CD4-positive, alpha-beta T cell treated with Interleukin-4 for 4 hours (primary cell): ENCODE results near the gene CROCC.
"Not testable (repeated sequence)": the region's sequence is repeated elsewhere in the genome, so short reads cannot be mapped to it uniquely, and the experiment has no call there.

ENCODE experiments used
- DNase-seq: peaks from one replicate; pipeline ENCODE4 v3.0.0-alpha.2; 2020

The CROCC gene

GRCh38 chr1:16918936-16919665 lies 2.6 kb upstream of the CROCC start:
- DNase-seq = not testable (repeated sequence)

GRCh38 chr1:16920951-16921350 lies 780 bp upstream of the CROCC start:
- DNase-seq = no peak

DNA sequence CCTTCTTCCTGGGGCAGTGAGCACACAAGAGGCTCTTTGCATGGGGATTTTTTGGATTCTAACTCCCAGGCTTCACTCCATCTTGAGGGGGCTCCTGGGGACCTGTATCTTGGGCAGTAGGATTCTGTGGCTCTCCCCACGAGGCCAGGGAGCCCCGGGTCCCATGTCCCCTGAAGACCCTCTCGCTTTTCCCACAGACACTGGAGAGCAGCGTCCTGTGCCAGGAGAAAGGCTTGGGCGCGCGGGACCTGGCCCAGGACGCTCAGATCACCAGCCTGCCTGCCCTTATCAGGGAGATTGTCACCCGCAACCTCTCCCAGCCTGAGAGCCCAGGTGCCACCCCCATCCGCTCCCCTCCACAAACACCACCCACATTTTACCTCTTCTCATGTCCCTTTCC lies 735 bp downstream of the CROCC start:
- no peak for DNase-seq

GRCh38 chr1:16922885-16923431 lies 1.2 kb downstream of the CROCC start:
- no peak for DNase-seq

GRCh38 chr1:16924216-16924918 lies 2.6 kb downstream of the CROCC start:
- no peak for DNase-seq

DNA sequence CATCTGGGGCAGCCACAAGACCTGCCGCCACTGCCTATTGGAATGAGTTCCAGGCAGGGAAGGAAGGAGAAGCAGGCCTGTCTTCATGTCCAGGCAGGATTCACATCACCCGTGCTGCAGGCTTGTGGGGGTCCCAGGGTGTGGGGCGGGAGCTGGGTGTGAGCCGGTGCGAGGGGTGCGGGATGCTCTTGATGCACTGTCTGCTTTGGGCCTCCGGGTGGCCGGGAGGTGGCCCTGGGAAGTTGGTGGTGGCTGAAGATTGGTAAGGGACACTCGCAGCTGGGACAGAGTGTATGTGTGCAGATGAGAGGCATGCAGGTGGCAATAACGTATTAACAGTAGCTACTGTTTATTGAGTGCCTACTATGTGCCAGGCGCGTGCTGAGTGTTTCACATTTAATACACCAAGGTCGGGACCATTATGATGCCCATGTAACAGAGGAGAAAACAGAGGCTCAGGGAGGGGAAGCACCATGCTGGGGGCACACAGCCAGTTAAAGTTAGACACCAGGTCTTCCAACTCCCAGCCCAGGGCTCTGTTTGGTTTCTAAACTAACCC lies 3.3 kb downstream of the CROCC start:
- no peak for DNase-seq

GRCh38 chr1:16925635-16926490 lies 4.1 kb downstream of the CROCC start:
- no peak for DNase-seq

DNA sequence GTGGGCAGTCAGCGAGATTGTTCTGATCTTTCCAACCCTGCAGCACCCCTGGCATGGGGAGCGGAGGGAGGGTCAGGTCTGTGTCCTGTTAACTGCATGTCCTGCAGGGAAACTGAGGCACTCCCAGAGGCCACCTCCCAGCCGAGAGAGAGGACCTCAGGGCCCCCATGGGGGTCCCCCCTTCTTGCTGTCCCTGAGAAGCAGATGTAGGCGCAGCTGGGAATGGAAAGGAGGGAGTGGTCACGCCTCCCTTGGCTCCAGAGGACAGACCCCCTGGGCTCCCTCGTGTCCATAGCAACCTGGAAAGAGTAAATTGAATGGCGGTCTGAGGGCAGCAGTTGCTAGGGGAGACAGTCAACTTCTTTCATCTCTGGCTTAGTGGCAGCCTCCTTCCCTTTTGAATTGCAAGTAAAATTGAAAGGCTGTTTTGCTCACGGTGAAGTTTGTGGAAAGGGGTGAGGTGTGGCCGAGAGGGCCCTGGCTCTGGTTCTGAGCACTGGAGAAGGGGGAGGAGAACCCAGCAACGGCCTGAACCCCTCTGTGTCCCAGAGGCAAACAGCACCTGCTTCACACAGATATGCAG lies 4.9 kb downstream of the CROCC start:
- DNase-seq = no peak

DNA sequence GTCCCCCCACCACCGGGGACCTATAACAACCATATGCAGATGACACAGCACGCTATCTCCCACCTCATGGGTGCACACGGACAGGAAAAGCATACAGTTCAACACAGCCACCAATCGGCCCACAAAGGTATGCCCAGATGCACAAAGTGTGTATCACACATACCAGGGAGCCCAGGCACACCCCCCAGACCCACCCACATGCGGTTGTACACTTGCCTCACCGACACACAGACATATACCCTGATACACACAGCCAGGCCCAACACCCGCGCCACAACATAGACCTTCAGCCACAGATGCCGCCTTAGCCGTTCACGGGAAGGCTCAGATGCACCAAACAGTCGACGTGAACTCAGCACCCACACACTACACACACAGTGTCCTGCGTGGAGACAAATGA lies 5.5 kb downstream of the CROCC start:
- DNase-seq = no peak

- DNase-seq = no peak
These were observed 6.2 kb downstream of the CROCC start for GRCh38 chr1:16927711-16928485.

DNA sequence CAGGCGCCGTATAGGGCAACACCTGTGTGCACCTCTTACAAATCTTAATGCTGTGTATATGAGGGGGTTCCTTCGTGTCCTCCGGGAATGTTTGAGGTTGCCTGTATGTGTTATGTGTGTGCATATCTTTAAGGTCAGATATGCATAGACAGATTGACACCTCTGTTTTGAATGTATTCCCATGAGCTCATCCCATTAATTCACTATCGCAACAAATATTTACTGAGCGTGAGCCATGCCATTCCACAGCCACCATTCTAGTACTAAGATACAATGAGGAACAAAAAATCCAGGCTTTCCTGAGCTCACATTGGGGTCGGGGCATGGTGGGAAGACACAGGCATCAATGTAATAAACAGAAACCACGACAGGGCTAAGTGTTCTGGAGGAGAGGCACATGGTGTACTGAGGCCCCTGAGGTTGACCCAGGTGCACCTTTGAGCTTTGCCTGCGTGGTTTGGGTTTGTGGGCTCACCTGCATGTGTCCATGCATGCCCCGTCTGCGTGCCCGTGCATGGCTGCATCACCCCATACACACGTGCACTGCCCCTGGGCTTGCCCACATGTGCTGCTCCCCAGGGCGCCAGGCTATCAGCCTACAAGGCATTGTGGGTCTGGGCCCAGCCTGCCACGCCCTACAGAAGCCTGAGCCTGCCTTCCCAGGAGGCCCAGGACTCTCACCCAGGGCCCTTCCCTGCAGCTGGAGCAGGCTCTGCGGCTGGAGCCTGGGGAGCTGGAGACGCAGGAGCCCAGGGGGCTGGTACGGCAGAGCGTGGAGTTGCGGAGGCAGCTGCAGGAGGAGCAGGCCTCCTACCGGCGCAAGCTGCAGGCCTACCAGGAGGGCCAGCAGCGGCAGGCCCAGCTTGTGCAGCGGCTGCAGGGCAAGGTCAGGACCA lies 7.7 kb downstream of the CROCC start:
- DNase-seq = not testable (repeated sequence)

DNA sequence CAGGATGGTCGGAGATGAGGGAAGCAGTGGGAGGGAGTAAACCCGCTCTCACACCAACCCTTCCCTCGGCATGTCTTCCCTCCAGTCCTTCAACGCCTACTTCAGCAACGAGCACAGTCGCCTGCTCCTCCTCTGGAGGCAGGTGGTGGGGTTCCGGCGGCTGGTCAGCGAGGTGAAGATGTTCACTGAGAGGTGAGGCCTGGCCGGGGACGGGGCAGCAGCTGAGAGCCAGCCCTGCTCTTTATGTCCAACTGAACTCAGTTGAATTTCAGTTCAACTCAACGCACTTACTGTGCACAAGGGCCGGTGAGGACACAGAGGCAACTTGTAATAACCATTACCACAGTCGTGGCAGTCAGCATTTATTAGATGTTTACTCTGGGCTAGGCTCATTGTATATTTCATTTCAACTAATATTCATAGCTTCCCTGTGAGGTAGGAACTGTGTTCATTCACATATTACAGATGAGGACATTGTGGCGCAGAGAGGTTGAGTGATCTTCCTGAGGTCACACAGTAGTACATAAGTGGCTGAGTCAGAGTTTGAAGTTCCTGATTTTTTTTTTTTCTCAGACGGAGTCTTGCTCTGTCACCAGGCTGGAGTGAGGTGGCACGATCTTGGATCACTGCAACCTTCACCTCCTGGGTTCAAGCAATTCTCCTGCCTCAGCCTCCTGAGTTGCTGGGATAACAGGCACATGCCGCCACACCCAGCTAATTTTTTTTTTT lies 9.6 kb downstream of the CROCC start:
- DNase-seq = not testable (repeated sequence)

DNA sequence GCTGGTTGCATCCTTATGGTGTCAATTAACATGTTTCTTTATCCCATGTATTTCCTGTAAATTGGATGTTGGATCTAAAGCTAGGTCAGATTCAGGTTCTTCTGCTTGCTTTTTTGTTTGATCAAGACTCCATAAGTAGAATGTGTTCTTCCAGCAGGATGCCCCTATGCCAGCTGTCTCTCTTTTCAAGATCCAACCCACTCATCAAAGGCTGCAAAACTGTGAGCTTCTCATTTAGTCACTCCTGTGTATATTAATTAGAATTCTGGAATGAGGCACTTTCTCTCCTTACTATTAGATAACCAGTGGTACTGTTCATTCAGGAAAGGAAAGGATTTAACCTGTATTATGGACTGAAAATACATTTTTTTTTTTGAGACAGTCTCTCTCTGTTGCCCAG lies 12.2 kb downstream of the CROCC start:
- not testable (repeated sequence) for DNase-seq

DNA sequence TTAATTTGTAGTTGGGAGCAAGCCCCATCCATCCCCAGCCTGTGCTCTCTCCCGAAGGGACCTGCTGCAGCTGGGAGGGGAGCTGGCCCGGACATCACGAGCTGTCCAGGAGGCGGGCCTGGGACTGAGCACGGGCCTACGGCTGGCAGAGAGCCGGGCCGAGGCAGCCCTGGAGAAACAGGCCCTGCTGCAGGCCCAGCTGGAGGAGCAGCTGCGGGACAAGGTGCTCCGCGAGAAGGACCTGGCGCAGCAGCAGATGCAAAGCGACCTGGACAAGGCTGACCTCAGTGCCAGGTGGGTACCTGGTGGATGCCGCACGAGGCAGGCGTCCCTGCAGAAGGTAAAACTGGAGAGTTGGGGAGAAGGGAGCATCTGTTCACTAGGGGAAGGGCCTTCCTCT lies 14.8 kb downstream of the CROCC start:
- DNase-seq = not testable (repeated sequence)

DNA sequence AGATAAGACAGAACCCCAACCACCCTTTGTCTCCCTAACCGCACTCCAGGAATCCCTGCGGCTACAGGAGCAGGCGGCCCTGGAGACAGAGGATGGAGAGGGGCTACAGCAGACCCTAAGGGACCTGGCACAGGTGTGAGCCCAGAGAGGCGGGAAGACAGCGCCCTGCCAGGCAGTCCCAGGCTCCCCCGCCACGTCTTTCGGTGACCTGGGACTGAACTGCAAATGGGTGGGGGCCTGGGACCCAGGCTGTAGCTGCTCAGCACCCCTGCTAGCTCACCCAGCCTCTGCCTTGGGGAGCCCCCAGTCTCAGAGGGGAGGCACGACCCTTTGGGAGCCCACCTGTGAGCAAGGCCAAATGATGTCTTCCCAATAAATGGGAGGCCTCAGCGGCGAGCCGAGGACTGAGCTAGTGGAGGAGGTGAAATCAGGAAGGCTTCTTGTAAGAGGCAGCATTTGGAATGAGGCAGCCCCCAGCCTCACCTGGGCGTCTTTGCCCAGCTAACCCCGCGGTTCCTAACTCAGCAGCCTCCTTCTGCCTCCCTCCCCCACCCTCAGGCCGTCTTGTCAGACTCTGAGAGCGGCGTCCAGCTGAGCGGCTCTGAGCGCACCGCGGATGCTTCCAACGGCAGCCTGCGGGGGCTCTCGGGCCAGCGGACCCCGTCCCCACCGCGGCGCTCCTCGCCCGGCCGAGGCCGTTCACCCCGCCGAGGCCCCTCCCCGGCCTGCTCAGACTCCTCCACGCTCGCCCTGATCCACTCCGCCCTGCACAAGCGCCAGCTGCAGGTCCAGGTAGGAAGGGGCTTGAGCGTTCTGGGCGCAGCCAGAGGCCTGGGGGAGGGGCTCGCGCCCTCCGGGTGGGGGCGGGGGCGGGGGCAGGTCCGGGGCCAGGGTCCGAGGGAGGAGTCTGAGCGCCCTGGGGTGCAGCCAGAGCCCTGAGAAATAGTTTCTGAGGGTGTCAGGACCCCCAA lies 16.9 kb downstream of the CROCC start:
- DNase-seq = no peak

DNA sequence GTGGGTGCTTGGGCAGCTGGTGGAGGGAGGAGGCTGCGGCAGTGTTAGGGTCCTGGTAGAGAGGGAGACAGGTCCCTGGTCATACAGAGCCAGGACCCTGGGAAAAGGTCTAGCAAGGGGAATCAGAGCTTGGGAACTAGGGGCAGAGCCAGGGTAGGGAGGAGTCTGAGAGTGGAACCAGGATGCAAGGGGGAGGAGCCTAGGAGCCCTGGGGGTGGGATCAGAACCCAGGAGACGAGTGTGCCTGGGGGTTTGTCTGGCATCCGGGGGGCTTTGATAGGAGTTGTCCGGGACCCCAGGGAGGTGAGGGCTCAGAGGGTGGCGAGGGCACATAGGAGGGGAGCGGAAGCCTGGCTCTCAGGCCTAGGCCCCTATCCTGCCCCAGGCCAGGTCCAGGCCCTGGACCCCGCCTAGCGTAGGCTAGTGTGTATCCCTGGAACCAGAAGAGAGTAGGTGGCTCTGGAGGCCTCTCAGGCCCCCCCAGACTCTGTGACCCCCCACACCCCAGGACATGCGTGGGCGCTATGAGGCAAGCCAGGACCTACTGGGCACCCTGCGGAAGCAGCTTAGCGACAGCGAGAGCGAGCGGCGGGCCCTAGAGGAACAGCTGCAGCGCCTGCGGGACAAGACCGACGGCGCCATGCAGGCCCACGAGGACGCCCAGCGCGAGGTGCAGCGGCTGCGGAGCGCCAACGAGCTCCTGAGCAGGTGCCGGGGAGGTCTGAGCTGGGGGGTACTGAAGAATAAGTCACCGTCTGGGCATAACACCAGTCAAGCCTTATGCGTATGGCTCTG lies 17.9 kb downstream of the CROCC start:
- not testable (repeated sequence) for DNase-seq

DNA sequence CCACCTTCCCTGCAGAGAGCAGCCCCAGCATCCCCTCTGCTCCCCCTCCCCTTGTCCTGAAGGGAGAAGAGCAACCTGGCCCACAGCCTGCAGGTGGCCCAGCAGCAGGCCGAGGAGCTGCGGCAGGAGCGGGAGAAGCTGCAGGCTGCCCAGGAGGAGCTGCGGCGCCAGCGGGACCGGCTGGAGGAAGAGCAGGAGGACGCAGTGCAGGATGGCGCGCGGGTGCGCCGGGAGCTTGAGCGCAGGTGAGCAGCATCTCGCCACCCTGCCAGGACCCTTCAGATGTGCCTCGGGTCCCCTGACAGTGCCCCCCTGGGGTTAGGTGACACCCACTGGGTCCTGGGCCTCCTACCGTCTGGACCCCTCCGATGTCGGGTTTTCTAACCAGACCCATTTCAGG lies 22.3 kb downstream of the CROCC start:
- no peak for DNase-seq

GRCh38 chr1:16945512-16945911 lies 23.8 kb downstream of the CROCC start:
- not testable (repeated sequence) for DNase-seq
